Omental fat pad (tissue), 4 donors: ENCODE results near the gene GALNT10. TPM values are rescaled to one million over a fixed set of nuclear protein-coding genes. Genes with fewer than 3 reads are reported as not detected.
A peak's percentile ranks its signal among the peaks of the same experiment; 100 is the strongest.

Experiments
- ATAC-seq: fragments of 150-250 bp; one replicate; pipeline ENCODE4 v1.9.1; 2016; ENCODE audit warnings: mild to moderate bottlenecking, moderate library complexity; ENCODE audit not compliant: low FRiP score
- DNase-seq: peaks from one replicate; pipeline ENCODE4 v3.0.0-alpha.2; 2019; ENCODE audit warnings: low spot score
- CTCF ChIP-seq, 3 donors: fragments of 450-650 bp; IDR thresholded peaks; one replicate each; pipeline ENCODE4 v1.5.1; 2016 to 2017; ENCODE audit warnings: antibody characterized with exemption in 3 of 3, mild to moderate bottlenecking in 3 of 3, moderate library complexity in 2 of 3
- total RNA-seq, 4 donors: library from RNA; depleted of rRNA; stranded (reverse); fragments of >200 nt; gene quantifications; one replicate each; pipeline ENCODE4 v1.1.0, GENCODE V29; 2016

The GALNT10 gene
- total RNA-seq, 4 donors from 2014 or later, result 21.3 to 49.7 (median 27.2) TPM

- no peak for TF ChIP-seq CTCF (IDR thresholded peaks at IDR 0.05)
- ATAC-seq (no peak), DNase-seq (no peak)
Observed at GRCh38 chr5:154349626-154350264, 159.2 kb downstream of the GALNT10 start.

GRCh38 chr5:154351141-154351540 is 160.6 kb downstream of the GALNT10 start:
- no peak for ATAC-seq
- DNase-seq, result no peak
- TF ChIP-seq CTCF (IDR thresholded peaks at IDR 0.05), result no peak

- ATAC-seq (no peak), DNase-seq (no peak)
- TF ChIP-seq CTCF (IDR thresholded peaks at IDR 0.05), result no peak
Observed at GRCh38 chr5:154351566-154351965, 161.0 kb downstream of the GALNT10 start.

- no peak for TF ChIP-seq CTCF (IDR thresholded peaks at IDR 0.05)
- no peak for ATAC-seq
- DNase-seq, result no peak
Observed at GRCh38 chr5:154352960-154353548, 162.5 kb downstream of the GALNT10 start.

- ATAC-seq (peak; percentile 17), DNase-seq (no peak)
- no peak for TF ChIP-seq CTCF (IDR thresholded peaks at IDR 0.05)
Observed at GRCh38 chr5:154355129-154355611, 164.6 kb downstream of the GALNT10 start.

- ATAC-seq (no peak), DNase-seq (no peak)
- TF ChIP-seq CTCF (IDR thresholded peaks at IDR 0.05), result no peak
Observed at GRCh38 chr5:154356020-154356655, 165.6 kb downstream of the GALNT10 start.
